NT2/D1 (cell line): ENCODE data around the gene GMPR.

ENCODE experiments used
- YY1 ChIP-seq: IDR thresholded peaks from 2 replicates; pipeline ENCODE4 v1.6.1; 2011; ENCODE audit not compliant: insufficient read length, insufficient read depth
- ZNF274 ChIP-seq: IDR thresholded peaks from 2 replicates; pipeline ENCODE4 v1.6.1; 2011; ENCODE audit warnings: mild to moderate bottlenecking, low read depth, low read length

DNA sequence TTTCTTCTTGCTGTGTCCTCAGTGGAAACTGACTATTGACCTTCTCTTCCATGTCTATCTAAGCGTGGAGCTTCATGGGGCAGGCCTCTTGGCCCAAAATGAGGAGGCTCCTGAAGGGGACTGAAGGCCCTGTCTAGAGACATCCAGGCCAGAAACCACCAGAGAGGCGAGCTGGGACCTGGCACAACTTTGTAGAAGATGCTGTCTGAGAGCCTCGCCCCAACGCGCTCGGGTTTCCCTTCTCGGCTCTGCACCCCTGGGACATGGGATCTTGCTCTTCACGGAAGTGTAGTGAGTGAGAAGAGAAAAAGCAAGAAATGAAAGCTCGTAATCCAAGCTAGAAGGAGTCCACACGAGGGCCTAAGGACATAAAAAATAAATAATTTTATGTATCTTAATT lies 96.8 kb downstream of the GMPR start:
- TF ChIP-seq YY1 = no peak
- TF ChIP-seq ZNF274 = no peak
